ENCODE measurements around the gene CX3CR1.

Gene CX3CR1

GRCh38 chr3:39318301-39318700, 38.5 kb upstream of the CX3CR1 start:
- Histone ChIP-seq H3K4me2 (ENCODE audit: low read depth, low read length, poor library complexity, severe bottlenecking) (no peak overlapping the region), H3F3A (ENCODE audit: insufficient read depth) (no peaks in the 10 kb centered on the region), H3K9me2 (replicated peaks; ENCODE audit: insufficient read depth, low read length) (no peaks in the 10 kb centered on the region), H3K27ac (ENCODE audit: low read depth, low read length) (no peak overlapping the region), H3K36me3 (ENCODE audit: low read length) (no peaks in the 10 kb centered on the region), H3K79me2 (ENCODE audit: insufficient read depth, low read length) (no peaks in the 10 kb centered on the region), H2AFZ (ENCODE audit: low read depth, low read length, severe bottlenecking) (no peak overlapping the region), H3K4me3 (ENCODE audit: insufficient read depth, low read length, poor library complexity, severe bottlenecking) (no peak overlapping the region), H4K20me1 (ENCODE audit: low read depth, low read length) (no peaks in the 10 kb centered on the region), H3K9ac (ENCODE audit: low read length) (no peak overlapping the region), H3K27me3 (ENCODE audit: low read length) (no peaks in the 10 kb centered on the region), H3K9me3 (ENCODE audit: insufficient read depth, low read length) (no peaks in the 10 kb centered on the region)
- TF ChIP-seq CTCF (IDR thresholded peaks at IDR 0.05; ENCODE audit: insufficient read depth, low read length, poor library complexity, severe bottlenecking) (no peak), EZH2phosphoT487 (conservative IDR thresholded peaks at IDR 0.05; ENCODE audit: low read length) (no peak)

- no peak overlapping the region for H2AFZ ChIP-seq (ENCODE audit: low read depth, low read length, severe bottlenecking)
- H3K27me3 ChIP-seq (ENCODE audit: low read length), result no peaks in the 10 kb centered on the region
- no peaks in the 10 kb centered on the region for H3K9me2 ChIP-seq (replicated peaks; ENCODE audit: insufficient read depth, low read length)
- no peak overlapping the region for H3K9ac ChIP-seq (ENCODE audit: low read length)
- no peak overlapping the region for H3K27ac ChIP-seq (ENCODE audit: low read depth, low read length)
- no peaks in the 10 kb centered on the region for H4K20me1 ChIP-seq (ENCODE audit: low read depth, low read length)
- H3K9me3 ChIP-seq (ENCODE audit: insufficient read depth, low read length), result no peaks in the 10 kb centered on the region
- H3K79me2 ChIP-seq (ENCODE audit: insufficient read depth, low read length), result no peaks in the 10 kb centered on the region
- no peaks in the 10 kb centered on the region for H3F3A ChIP-seq (ENCODE audit: insufficient read depth)
- H3K4me3 ChIP-seq (ENCODE audit: insufficient read depth, low read length, poor library complexity, severe bottlenecking), result no peak overlapping the region
- no peak overlapping the region for H3K4me2 ChIP-seq (ENCODE audit: low read depth, low read length, poor library complexity, severe bottlenecking)
- H3K36me3 ChIP-seq (ENCODE audit: low read length), result no peaks in the 10 kb centered on the region
- no peak for TF ChIP-seq CTCF (IDR thresholded peaks at IDR 0.05; ENCODE audit: insufficient read depth, low read length, poor library complexity, severe bottlenecking)
Measured at GRCh38 chr3:39317571-39318169, 37.8 kb upstream of the CX3CR1 start.

- no peaks in the 10 kb centered on the region for H3F3A ChIP-seq (ENCODE audit: insufficient read depth)
- H3K9me3 ChIP-seq (ENCODE audit: insufficient read depth, low read length), result no peaks in the 10 kb centered on the region
- TF ChIP-seq CTCF (IDR thresholded peaks at IDR 0.05; ENCODE audit: insufficient read depth, low read length, poor library complexity, severe bottlenecking), result no peak
- TF ChIP-seq EZH2phosphoT487 (conservative IDR thresholded peaks at IDR 0.05; ENCODE audit: low read length), result no peak
- H3K9me2 ChIP-seq (replicated peaks; ENCODE audit: insufficient read depth, low read length), result no peaks in the 10 kb centered on the region
- H4K20me1 ChIP-seq (ENCODE audit: low read depth, low read length), result no peaks in the 10 kb centered on the region
- H3K36me3 ChIP-seq (ENCODE audit: low read length), result no peaks in the 10 kb centered on the region
- no peaks in the 10 kb centered on the region for H3K27me3 ChIP-seq (ENCODE audit: low read length)
- no peak overlapping the region for H3K4me3 ChIP-seq (ENCODE audit: insufficient read depth, low read length, poor library complexity, severe bottlenecking)
- H3K9ac ChIP-seq (ENCODE audit: low read length), result no peak overlapping the region
- H3K79me2 ChIP-seq (ENCODE audit: insufficient read depth, low read length), result no peaks in the 10 kb centered on the region
- H3K27ac ChIP-seq (ENCODE audit: low read depth, low read length), result no peak overlapping the region
- H3K4me2 ChIP-seq (ENCODE audit: low read depth, low read length, poor library complexity, severe bottlenecking), result no peak overlapping the region
- H2AFZ ChIP-seq (ENCODE audit: low read depth, low read length, severe bottlenecking), result no peak overlapping the region
Measured at GRCh38 chr3:39315420-39315819, 35.6 kb upstream of the CX3CR1 start.

All from SU-DHL-6 (cell line).